IMR-90 (cell line): ENCODE measurements around the gene TBC1D10A. TPM values are rescaled to one million over a fixed set of nuclear protein-coding genes. Genes with fewer than 3 reads are reported as not detected.
A peak's percentile ranks its signal among the peaks of the same experiment; 100 is the strongest.

Experiments used
- ATAC-seq: fragments of 200-7000 bp; cut with Tn5 transposase; 2 replicates; pipeline ENCODE4 v1.9.1; 2020; ENCODE audit warnings: low read depth, mild to moderate bottlenecking, moderate library complexity
- BruUV-seq: library from RNA; stranded (reverse); fragments of 400-500 nt; replicated peaks from 2 replicates; lab custom pipeline; 2021; lab: Mats Ljungman, UMichigan
- CTCF ChIA-PET: fragments of 300-600 bp; formaldehyde crosslinking; extraction: SDS; loops from one replicate; lab custom pipeline; 2021; ENCODE audit warnings: antibody characterized with exemption; lab: Yijun Ruan, JAX
- POLR2A ChIA-PET: fragments of 300-600 bp; sonication (Branson Sonifier 250); formaldehyde crosslinking; loops from one replicate; lab custom pipeline; 2022; ENCODE audit warnings: antibody characterized with exemption; ENCODE audit not compliant: unreplicated experiment; lab: Charles Lee
- DNase-seq: peaks from one replicate; pipeline ENCODE4 v3.0.0; 2013
- H2AFZ ChIP-seq: replicated peaks from 2 replicates; pipeline ENCODE3; 2013; ENCODE audit warnings: low read length, mild to moderate bottlenecking; ENCODE audit not compliant: poor library complexity
- H2AK5ac ChIP-seq: 2 replicates; pipeline ENCODE4 v1.6.1; 2013; ENCODE audit warnings: low read depth, low read length, inconsistent platforms
- H2AK9ac ChIP-seq: replicated peaks from 2 replicates; pipeline ENCODE3; 2013; ENCODE audit warnings: mild to moderate bottlenecking, low read depth, low read length, moderate library complexity; ENCODE audit not compliant: poor library complexity
- H2BK120ac ChIP-seq: 2 replicates; pipeline ENCODE4 v1.6.1; 2013; ENCODE audit warnings: low read depth, low read length, inconsistent platforms
- H2BK15ac ChIP-seq: 3 replicates; pipeline ENCODE4 v1.6.1; 2013; ENCODE audit warnings: low read depth, low read length, inconsistent platforms
- H2BK20ac ChIP-seq: 2 replicates; pipeline ENCODE4 v1.6.1; 2013; ENCODE audit warnings: low read depth, mild to moderate bottlenecking, inconsistent platforms, low read length, moderate library complexity
- H2BK5ac ChIP-seq: 2 replicates; pipeline ENCODE4 v1.6.1; 2013; ENCODE audit warnings: mild to moderate bottlenecking, low read depth, low read length, inconsistent platforms; ENCODE audit not compliant: poor library complexity, severe bottlenecking
- H3K14ac ChIP-seq: replicated peaks from 2 replicates; pipeline ENCODE4 v1.6.1; 2013; ENCODE audit warnings: low read depth, low read length, inconsistent platforms
- H3K18ac ChIP-seq: 2 replicates; pipeline ENCODE4 v1.6.1; 2013; ENCODE audit warnings: low read depth, low read length, control low read depth
- H3K23ac ChIP-seq: 2 replicates; pipeline ENCODE4 v1.6.1; 2013; ENCODE audit warnings: low read depth, low read length, inconsistent platforms
- H3K27ac ChIP-seq: 2 replicates; pipeline ENCODE4 v1.5.1; 2013; ENCODE audit warnings: mild to moderate bottlenecking, control low read depth, low read length; ENCODE audit not compliant: insufficient read depth
- H3K27me3 ChIP-seq: 2 replicates; pipeline ENCODE4 v1.6.1; 2013; ENCODE audit warnings: low read length; ENCODE audit not compliant: control insufficient read depth, insufficient read depth
- H3K36me3 ChIP-seq: 2 replicates; pipeline ENCODE4 v1.6.1; 2013; ENCODE audit warnings: low read length, mixed read lengths; ENCODE audit not compliant: control insufficient read depth, insufficient read depth
- H3K4ac ChIP-seq: 2 replicates; pipeline ENCODE4 v1.6.1; 2013; ENCODE audit warnings: low read depth, low read length, inconsistent platforms
- H3K4me1 ChIP-seq: 2 replicates; pipeline ENCODE4 v1.6.1; 2013; ENCODE audit warnings: low read length, mixed read lengths; ENCODE audit not compliant: control insufficient read depth, insufficient read depth
- H3K4me2 ChIP-seq: 2 replicates; pipeline ENCODE4 v1.6.1; 2013; ENCODE audit warnings: low read depth, mild to moderate bottlenecking, control low read depth, low read length, moderate library complexity
- H3K4me3 ChIP-seq: 2 replicates; pipeline ENCODE4 v1.5.1; 2013; ENCODE audit warnings: low read depth, mild to moderate bottlenecking, control low read depth, low read length, moderate library complexity; ENCODE audit not compliant: insufficient read depth
- H3K56ac ChIP-seq: 2 replicates; pipeline ENCODE4 v1.6.1; 2013; ENCODE audit warnings: low read length, inconsistent platforms; ENCODE audit not compliant: insufficient read depth; ENCODE audit errors: extremely low read depth
- H3K79me1 ChIP-seq, 2 experiments: 2 replicates each; pipeline ENCODE4 v1.6.1; 2013; ENCODE audit warnings: low read length in 2 of 2, inconsistent platforms in 1 of 2, low read depth in 1 of 2
- H3K9ac ChIP-seq: 2 replicates; pipeline ENCODE4 v1.6.1; 2013; ENCODE audit warnings: low read depth, low read length, control low read depth
- H3K9me1 ChIP-seq: 2 replicates; pipeline ENCODE4 v1.6.1; 2013; ENCODE audit warnings: low read length, inconsistent platforms; ENCODE audit not compliant: insufficient read depth
- H3K9me3 ChIP-seq: 2 replicates; pipeline ENCODE4 v1.6.1; 2013; ENCODE audit warnings: low read length; ENCODE audit not compliant: control insufficient read depth, insufficient read depth
- H4K20me1 ChIP-seq: 2 replicates; pipeline ENCODE4 v1.6.1; 2013; ENCODE audit warnings: low read length, inconsistent platforms; ENCODE audit not compliant: insufficient read depth
- H4K5ac ChIP-seq: 2 replicates; pipeline ENCODE4 v1.6.1; 2013; ENCODE audit warnings: mild to moderate bottlenecking, low read depth, low read length, control low read depth
- H4K8ac ChIP-seq, 2 experiments: 2 replicates each; pipeline ENCODE4 v1.6.1; 2013; ENCODE audit warnings: low read depth in 2 of 2, low read length in 2 of 2, control low read depth in 1 of 2, inconsistent platforms in 1 of 2
- H4K91ac ChIP-seq: 2 replicates; pipeline ENCODE4 v1.6.1; 2013; ENCODE audit warnings: low read depth, low read length, inconsistent platforms; ENCODE audit not compliant: insufficient read depth
- CEBPB ChIP-seq: IDR thresholded peaks from 2 replicates; pipeline ENCODE4 v1.6.1; 2012; ENCODE audit warnings: low read depth, low read length, improper control_type of control experiment
- MAZ ChIP-seq: IDR thresholded peaks from 2 replicates; pipeline ENCODE4 v1.6.1; 2012; ENCODE audit warnings: low read depth, mild to moderate bottlenecking, low read length, improper control_type of control experiment, moderate library complexity, borderline replicate concordance
- WGBS, 2 experiments: methylation state at CpG; one replicate each; pipeline versions ENCODE4 v1.1.5 to v1.1.7; 2013; ENCODE audit warnings: missing lambda C conversion rate in 2 of 2; ENCODE audit not compliant: insufficient read length in 1 of 2; ENCODE audit errors: extremely low coverage in 2 of 2; 5-methylcytosine and 5-hydroxymethylcytosine counted together
- dilution Hi-C: fragments of 300-500 bp; cut with HindIII; formaldehyde crosslinking; loops from one replicate; pipeline ENCODE4 v1.14.3; 2018; ENCODE audit warnings: low sequenced_read_pairs; ENCODE audit not compliant: unreplicated experiment
- in situ Hi-C: fragments of 300-500 bp; cut with MboI; formaldehyde crosslinking; loops from 3 replicates; pipeline ENCODE4 v1.14.3; 2019; ENCODE audit warnings: low sequenced_read_pairs, inconsistent platforms, mixed read lengths
- intact Hi-C: fragments of 100-400 bp; cut with micrococcal nuclease; formaldehyde crosslinking; loops from 2 replicates; pipeline ENCODE4 v1.10.0; 2022
- polyA plus RNA-seq, 3 experiments: library from polyadenylated mRNA; depleted of rRNA; stranded (reverse); fragments of >200 nt; gene quantifications; 2 replicates each; pipeline ENCODE4 v1.2.3, GENCODE V29; 2012; ENCODE audit warnings: low replicate concordance in 1 of 3
- total RNA-seq: library from RNA; depleted of rRNA; stranded (reverse); fragments of >200 nt; gene quantifications from 2 replicates; pipeline ENCODE4 v1.2.3, GENCODE V29; 2012

TBC1D10A gene
- total and polyA plus RNA-seq, 2 of the 4 experiments (the other 2 are of a cell fraction) = 16.3 to 33.1 TPM

DNA sequence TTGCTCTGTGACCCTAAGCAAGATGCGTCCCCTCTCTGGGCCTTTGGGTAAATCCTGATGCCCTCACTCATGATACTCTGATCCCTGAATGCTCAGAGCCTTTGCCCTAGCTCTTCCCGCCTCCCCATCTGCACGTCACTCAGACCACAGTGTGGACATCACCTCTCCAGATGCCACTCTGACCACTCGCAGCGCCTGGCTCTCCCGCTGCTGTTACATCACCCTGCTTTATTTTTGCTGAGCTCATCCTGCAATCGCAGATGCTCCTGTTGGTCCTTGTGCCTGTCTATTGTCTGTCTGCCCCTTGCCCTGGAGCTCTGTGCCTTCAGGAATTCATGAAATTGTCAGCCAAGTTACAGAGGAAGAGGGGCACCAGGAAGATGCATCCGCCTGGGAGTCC, 65.6 kb downstream of the TBC1D10A start:
- Histone ChIP-seq H3K9ac (no peak overlapping the region), H2BK120ac (no peak overlapping the region), H3K4me2 (no peak overlapping the region), H4K20me1 (no peaks in the 10 kb centered on the region), H3K4me3 (no peak overlapping the region), H3K9me1 (no peaks in the 10 kb centered on the region; the same call in 1 of the 2 replicates), H4K91ac (no peak overlapping the region), H4K8ac (no peak overlapping the region), H3K56ac (no peak overlapping the region), H3K4ac (no peak overlapping the region), H3K9me3 (no peaks in the 10 kb centered on the region), H3K4me1 (peaks cover 6% of the 10 kb centered on the region; the same call in 1 of the 2 replicates), H2AK9ac (no peak overlapping the region), H2BK20ac (no peak overlapping the region), H4K5ac (no peak overlapping the region), H3K27me3 (no peaks in the 10 kb centered on the region; the same call in 1 of the 2 replicates), H2AK5ac (no peak overlapping the region), H3K36me3 (no peaks in the 10 kb centered on the region), H2BK5ac (no peak overlapping the region), H3K18ac (no peak overlapping the region), H3K79me1 (no peaks in the 10 kb centered on the region), H2AFZ (peak overlapping the region; percentile 33), H3K14ac (no peak overlapping the region), H2BK15ac (no peak overlapping the region), H3K27ac (no peak overlapping the region), H3K23ac (no peak overlapping the region)
- WGBS, 2 experiments = 100% methylated on average over 2 of the region's 8 CpGs; no CpG with 5 or more reads in 1 of the 2 experiments
- dilution Hi-C loops (no loop called here), intact Hi-C loops (no loop called here), in situ Hi-C loops (loop anchor here (5.0 kb wide), 1 partner anchor 154 kb away; no protein-coding TSS in a partner anchor)
- ATAC-seq = no peak
- TF ChIP-seq MAZ (no peak), CEBPB (peak; percentile 30; the same call in 1 of the 2 replicates)
- DNase-seq = no peak
- no TSS peak for BruUV-seq
- CTCF ChIA-PET = interaction anchor here (1.2 kb wide), 1 partner anchor 79 kb away, joined by 3 read pairs; no protein-coding TSS in a partner anchor
- POLR2A ChIA-PET = no interaction called here
